Measurements from ENCODE around the gene ANKRD63.

DNA sequence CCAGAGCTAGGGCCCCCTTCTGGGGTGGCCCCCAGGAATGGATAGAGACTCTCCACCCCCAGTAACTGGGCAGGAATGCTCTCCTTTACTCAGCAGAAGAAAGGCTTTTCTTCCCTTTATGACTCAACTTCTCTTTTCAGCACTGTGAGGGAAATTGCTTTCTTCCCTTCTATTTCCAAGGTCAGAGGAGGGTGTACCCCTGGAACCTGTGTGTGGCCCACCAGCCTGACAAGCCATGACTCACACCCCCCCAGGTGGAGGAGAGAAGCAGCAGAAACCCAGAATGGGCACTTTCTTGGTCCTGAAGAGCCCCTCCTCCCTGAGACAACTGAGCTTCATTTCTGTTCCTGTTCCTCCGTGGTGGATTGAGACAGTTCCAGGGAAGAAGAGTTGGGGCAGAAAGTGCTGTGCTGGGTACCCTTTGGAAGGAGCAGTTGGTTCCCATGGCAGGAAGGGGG, 2.7 kb upstream of the ANKRD63 start:
- TF ChIP-seq POLR2A (IDR thresholded peaks at IDR 0.05), result no peak
- TF ChIP-seq, protein P1, sequence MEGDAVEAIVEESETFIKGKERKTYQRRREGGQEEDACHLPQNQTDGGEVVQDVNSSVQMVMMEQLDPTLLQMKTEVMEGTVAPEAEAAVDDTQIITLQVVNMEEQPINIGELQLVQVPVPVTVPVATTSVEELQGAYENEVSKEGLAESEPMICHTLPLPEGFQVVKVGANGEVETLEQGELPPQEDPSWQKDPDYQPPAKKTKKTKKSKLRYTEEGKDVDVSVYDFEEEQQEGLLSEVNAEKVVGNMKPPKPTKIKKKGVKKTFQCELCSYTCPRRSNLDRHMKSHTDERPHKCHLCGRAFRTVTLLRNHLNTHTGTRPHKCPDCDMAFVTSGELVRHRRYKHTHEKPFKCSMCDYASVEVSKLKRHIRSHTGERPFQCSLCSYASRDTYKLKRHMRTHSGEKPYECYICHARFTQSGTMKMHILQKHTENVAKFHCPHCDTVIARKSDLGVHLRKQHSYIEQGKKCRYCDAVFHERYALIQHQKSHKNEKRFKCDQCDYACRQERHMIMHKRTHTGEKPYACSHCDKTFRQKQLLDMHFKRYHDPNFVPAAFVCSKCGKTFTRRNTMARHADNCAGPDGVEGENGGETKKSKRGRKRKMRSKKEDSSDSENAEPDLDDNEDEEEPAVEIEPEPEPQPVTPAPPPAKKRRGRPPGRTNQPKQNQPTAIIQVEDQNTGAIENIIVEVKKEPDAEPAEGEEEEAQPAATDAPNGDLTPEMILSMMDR (IDR thresholded peaks at IDR 0.05 in 8 of 11, conservative IDR thresholded peaks at IDR 0.05 in 3 of 11), result no peak
